GM19463 (cell line): ENCODE data around the gene IGFBP5.

ENCODE experiments used
- ATAC-seq: cut with Tn5 transposase; IDR thresholded peaks from one replicate; pipeline ENCODE4 v1.9.1; 2021; ENCODE audit warnings: mild to moderate bottlenecking, moderate library complexity; ENCODE audit not compliant: unreplicated experiment

The IGFBP5 gene, protein sequence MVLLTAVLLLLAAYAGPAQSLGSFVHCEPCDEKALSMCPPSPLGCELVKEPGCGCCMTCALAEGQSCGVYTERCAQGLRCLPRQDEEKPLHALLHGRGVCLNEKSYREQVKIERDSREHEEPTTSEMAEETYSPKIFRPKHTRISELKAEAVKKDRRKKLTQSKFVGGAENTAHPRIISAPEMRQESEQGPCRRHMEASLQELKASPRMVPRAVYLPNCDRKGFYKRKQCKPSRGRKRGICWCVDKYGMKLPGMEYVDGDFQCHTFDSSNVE

DNA sequence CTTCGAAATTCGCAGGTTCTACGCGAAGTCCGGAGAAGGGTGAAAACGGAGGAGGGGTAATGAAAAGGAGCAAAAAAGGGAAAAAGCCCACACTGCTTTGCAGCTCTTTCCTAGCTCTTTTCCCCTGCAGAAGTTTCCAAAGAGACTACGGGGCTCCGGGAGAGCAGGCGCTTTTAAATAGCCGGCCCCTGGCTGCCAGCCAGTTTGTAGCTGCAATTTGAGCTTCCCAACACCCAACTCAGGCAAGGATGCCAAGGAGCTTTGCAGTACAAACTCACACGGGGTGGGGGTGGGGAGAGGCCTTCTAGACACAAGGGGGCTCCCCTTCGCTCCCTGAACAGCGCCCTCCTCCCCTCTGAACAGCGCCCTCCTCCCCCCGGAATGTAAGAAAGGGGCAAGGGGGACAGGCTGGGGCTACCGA, at the start of gene IGFBP5:
Gene IGFBP5, minus strand, starts transcription at position 149 of the 421 bp plus-strand sequence. CDS start 774 bp downstream, outside the sequence.
- ATAC-seq = no peak

DNA sequence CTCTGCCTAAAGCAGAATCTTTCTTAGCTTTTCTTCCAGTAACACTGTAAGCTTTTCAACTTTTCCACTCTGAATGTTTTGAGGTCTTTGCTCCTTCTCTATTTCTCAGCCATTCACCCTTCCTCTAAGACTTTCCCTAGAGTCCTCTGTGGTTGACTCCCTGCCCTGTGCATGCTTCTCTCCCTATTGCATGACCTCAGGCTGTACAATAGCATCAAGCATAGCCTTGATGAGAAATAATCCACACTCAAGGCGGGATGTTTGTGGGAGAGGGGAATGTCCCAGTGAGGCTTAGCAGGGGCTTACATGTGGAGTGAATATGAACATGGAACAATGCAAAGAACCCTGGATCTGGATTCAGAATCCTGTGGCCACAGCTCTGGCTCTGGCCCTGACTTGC, 48.4 kb upstream of the IGFBP5 start:
- ATAC-seq = no peak

DNA sequence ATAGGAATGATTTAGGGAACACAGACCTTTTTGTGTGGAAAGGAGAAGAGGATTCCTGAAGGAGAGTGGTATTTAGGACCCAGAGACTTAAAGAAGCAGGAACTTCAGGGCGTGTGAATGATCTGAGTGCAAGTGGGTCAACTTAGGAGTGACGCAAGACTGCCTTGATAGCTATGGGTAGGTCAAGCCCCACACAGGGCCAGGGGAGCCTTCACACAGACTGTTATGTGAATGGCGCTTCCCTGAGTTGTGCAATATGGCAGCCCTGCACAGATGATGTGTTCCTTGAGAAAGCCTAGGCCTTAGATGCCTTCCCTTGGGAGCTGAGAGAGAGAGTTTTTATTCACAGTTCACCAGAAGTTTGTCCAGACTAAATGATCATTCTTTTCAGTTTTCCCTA, 47.1 kb upstream of the IGFBP5 start:
- no peak for ATAC-seq

DNA sequence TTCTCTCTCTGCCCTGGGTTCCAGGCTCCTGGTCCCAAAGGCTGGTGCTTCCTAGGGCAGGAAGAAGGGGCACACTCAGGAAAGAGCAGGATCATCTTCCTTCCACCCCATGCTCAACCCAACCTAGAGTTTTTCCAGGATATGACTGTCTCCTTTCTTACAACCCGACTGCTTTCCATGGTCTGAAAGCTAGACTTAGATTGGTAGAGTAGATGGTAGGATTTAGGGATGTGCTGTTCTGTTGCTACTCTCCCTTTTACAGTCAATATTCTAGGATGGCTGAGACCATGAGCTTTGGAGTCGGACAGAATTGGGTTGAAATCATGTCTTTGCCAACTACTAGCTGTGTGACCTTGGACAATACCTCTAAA, 45.9 kb upstream of the IGFBP5 start:
- ATAC-seq = no peak

DNA sequence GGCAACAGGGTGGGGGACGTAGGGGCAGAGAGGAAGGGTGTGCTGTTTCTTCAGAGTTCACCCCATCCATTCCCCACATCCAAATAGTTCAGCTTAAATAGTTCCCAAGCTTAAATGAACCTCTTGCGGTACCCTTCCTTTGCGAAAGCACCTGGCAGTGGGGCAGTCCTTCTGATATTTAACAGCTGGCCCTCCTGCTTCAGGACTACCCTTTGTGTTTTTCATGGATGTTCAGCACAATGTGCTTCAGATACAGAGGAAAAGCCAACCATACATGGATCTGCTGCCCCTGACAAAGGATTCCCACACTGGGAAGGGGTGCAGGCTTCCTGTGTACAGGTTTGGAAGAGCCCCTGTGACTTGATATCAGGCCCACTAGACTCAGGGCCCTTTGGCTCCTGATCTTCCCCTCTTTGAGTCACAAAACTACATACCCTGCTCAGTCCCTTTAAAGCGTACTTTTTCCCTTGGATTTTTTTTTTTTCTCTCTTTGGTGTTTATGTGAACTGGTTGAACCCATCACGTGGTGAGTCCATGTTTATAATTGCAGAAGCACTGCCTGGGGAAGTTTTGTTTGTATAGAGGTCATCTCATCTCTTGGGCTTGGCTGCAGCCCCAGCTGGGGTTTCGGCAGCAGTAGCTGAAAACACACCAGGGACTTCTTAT, 45.3 kb upstream of the IGFBP5 start:
- ATAC-seq = no peak

DNA sequence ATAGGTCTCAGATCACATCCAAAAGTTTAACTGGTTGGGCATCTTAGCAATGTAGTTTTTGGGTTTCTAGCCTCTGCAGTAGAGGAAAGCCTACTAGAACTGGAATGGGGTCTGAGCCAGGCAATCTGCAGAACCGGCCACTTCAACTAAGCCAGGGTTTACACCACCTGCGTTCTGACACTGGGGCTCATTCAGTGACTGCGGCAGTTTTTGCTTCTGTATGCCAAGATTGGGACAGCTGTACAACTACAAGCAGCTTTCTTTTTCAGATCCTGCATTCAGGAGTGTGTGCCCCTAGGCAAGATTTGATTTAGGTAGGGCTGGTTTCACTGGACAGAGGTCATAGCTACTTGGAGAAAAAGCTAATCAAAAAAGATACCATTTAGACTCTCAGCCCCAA, 43.7 kb upstream of the IGFBP5 start:
- no peak for ATAC-seq

DNA sequence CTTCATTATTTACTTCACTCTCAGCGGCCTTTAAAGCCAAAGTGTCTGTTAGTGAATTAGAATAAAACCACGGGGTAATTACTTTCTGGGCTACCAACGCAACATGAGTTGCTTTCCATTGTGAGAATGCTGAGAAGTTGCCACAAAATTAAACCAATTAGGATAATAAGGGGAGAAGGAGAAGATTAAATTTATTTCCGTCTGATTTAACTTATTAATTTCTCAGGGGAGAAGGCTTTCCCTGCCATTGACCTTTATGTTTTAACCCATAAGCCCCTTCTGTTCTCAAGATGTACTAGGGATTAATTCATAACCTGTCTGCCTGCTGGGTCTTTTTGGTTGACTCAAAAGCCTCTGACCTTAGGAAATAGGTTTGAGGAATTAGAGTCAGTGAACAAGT, 42.3 kb upstream of the IGFBP5 start:
- no peak for ATAC-seq

DNA sequence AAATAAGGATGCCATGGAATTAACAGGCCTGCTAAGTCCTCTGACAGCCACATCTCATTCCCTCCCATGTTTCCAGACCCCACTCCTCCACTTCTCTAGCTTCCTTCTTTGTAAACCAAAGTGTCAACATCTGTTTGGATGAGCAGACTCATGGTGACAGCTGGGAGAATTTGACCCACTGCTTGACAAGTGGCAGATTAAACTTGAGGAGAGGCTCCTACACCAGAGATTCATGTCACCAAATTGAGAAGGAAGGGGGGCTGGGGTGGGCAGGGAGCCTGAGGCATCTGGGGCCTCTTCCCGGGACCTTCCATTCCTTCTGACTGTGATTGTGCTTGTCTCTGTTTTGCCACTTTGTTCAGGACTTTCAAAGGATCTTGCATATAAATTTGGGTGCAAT, 41.0 kb upstream of the IGFBP5 start:
- no peak for ATAC-seq

DNA sequence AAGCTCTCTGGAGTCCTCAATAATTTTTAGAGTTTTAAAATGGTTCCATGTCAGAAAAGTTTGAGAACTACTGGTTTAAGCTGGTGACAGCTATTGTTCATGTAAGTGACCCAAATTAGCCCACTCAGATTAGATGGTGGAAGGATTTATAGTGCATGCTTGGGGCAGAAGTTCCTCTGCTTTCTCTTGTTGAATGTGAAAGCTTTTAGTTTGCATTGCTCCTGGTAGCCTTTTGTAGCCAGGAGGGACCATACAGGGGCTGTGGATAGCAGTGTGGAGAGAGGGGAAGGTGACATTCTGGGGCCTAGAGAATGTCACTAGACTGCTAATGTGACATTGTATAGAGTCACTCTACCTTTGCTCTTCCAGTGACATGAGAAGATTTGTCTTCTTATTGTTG, 40.3 kb upstream of the IGFBP5 start:
- ATAC-seq = no peak

DNA sequence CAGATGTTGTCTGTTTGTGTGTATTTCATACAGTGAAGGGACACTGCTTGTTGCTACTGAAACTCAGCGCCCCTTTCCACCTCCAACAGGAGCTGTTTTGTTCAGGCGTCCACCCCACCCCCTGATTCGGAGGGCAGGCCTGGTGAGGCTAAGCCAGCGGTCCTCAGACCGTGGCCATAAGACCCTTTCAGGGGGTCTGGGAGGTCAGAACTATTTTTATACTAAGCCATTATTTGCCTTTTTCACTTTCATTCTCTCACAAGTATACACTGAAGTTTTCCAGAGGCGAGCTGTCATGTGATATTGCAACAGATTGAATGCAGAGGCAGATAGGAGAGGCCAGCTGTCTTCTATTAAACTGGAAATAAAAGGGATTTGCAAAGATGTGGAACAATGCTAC, 39.7 kb upstream of the IGFBP5 start:
- ATAC-seq = no peak

DNA sequence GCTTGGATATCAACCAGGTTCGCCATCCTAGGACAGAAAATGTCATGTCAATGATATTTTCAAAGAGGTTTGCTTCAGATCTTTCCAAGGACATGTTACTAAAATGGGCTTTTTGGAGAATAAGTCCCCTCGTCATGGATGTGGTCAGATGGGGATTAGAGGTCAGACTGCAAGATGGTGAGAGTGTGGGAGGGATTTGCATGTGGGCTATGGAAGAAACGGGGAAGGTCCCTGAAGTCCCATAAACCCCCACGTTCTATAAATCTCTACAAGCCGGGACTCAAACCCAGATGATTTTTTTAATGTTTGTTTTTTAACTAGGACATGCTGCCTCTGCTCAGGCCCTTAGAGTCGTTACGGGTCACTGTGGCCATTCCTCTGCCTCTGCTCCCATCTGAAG, 37.7 kb upstream of the IGFBP5 start:
- no peak for ATAC-seq

DNA sequence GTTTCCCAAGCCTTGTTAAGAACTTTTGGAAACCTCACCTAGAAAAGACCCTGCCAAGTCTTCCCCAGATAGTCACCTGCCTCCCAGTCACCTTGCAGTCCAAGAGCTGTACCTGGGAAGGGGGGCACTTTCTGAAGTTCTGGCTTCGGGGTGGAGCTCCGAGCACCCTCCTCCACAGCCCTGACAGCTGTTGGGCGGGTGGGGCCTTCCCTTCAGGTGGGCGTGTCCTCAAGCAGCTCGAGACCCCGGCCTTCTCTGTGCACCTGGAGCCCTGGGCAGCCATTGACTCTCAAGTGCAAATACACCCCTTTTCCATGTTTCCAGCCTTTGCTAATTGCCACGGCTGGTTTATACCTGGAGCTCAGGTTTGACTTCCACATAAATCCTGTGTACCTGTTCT, 37.0 kb upstream of the IGFBP5 start:
- no peak for ATAC-seq

DNA sequence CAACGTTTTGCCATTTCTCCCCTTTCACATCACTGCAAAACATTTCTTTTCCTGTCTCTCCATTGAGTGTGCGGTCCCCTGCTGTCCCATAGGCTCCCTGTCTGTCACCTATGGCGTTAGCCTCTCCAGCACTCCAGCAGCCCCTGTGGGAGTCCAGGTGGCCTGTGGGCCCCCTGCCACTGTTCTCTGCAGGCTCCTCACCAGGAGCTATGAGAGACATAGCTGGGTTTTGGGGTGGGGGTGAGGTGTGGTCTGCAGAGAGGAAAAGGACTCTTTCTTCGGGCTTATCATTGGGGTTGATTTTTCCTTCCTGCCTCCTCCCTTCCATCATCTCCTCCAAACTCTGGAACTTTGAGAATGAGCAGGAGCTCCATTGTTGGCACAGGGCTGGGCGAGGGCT, 36.1 kb upstream of the IGFBP5 start:
- no peak for ATAC-seq

DNA sequence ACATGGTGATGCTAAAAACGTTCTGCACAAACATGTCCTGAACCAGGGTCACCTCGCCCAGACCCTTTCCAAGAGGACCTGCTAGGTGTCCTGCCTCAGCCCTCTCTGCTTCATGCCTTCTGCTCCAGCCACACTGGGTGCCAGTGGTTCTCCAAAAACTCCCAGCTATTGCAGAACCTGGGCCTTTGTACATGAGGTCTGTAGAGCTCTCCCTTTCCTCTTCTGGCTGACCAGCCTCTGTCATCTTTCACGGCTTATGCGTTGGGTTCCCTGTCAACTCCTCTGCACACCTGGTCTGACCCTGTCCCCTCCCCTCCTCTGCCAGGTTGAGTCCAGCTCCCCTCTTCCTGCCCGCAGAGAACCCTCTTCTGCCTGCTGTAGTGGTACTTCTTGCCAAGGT, 35.5 kb upstream of the IGFBP5 start:
- no peak for ATAC-seq

DNA sequence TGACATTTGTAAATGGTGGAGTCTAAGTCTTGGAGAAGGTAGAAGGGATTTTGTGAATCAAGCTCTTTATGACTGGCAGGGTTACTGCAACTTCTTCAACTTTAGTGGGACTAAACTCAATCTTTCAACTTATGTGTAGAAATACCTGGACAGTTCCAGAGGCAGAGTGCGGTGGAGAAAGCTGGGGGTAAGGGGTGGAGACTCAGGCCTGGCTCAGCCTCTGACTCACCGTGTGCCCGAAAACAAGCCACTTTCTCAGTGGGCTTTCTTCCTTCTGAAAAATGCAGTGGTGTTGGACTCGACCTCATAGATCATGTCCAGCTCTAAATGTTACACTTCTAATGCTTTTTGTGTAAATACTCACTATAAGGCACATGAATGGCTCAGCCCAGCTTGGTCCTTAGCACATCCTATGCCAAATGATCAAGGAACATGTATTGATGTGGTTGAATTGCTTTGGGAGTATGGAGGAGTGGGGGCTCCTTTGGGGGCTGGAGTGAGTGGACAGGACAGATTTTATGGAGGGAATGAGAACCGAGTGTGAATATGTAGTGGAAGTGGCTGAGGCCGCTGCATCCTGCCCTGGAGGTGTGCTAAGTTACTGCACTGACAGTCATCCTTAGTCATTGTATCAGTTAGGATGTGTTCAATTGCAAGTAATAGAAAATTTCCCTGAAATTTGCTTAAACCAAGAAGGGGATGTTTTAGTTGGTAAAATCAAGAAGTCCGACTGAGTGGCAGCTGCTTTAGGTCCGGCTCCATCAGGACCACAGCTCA, 32.2 kb upstream of the IGFBP5 start:
- no peak for ATAC-seq

DNA sequence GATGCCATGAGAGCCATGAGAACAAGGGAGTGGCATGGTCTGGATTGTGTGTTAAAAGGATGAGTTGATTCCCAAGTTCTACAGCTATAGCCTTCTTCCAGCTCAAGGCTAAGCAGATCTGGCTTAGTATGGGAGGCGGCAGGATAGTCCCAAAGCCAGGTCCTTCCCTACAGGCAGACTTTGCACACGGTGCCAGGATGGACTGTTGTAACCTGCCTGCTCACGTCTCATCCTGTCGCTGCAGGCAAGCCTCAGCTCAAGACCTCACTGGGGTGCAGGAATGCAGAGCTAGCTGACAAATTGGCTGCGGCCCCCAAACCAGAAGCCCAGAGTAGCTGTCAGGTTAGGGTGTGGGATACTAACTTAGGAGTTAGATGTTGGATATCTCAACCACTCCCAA, 28.8 kb upstream of the IGFBP5 start:
- no peak for ATAC-seq

DNA sequence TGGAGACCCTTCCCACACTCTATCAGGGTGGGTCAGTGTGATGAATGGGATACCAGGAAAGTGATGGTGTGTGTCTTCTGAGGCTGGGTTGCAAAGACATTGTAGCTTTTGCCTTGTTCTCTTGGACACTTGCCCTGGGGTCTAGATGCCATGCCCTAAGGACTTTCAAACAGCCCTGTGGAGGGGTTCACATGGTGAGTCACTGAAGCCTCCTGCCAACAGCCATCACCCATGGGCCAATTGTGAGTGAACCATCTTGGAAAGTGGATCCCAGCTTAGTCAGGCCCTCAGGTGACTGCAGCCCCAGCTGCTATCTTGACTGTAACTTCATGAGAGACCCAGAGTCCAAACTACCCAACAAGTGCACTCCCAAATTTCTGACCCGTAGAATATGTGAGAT, 25.8 kb upstream of the IGFBP5 start:
- ATAC-seq = no peak

DNA sequence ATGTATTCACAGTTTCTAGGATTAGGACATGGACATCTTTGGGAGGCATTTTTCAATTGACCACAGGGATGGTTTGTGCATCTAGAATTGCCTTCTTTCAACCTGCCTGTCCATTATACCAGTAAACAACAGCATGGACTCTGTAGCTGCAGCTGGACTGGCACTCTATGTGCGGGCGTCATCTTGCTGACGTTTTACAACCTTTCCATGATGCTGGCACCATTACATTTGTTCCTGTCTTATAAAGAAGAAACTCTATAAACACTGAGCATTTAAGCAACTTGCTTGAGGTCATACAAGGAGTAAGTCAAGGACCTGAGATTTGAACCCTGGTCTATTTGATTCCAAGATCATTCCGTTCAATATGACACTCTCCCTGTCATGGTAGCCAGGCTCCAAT, 25.4 kb upstream of the IGFBP5 start:
- ATAC-seq = no peak

DNA sequence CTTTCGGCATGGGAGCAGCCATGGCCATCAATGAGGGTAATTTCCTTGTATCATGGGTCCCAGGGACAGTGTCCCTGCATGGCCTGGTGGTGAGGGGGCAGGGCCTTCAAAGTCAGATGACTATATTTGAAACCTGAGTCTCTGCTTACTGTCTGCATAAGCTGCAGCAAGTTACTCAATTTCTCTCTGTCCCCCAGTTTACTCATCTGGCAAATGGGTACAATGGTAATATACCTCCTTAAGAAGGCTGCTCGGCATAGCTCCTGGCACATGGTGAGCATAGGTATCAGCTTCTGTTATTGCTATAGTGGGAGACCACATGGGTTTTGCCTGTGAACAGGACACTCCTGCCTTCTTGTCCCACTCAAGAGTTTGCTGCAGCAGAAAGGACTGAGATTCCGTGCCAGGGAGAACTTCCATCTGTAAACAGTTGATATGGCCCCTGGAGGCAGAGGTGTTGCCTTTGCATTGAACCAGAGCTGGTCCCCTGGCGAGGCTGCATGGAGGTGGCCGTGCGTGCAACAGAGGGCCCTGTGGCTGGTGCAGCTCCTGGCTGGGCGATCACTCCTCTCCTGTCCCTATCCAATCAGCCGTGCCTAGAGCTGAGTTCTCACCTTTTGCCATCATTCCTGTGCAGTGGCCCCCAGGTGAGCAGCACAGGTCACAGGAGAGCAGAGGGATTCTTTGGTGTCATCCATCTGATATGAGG, 22.7 kb upstream of the IGFBP5 start:
- no peak for ATAC-seq

DNA sequence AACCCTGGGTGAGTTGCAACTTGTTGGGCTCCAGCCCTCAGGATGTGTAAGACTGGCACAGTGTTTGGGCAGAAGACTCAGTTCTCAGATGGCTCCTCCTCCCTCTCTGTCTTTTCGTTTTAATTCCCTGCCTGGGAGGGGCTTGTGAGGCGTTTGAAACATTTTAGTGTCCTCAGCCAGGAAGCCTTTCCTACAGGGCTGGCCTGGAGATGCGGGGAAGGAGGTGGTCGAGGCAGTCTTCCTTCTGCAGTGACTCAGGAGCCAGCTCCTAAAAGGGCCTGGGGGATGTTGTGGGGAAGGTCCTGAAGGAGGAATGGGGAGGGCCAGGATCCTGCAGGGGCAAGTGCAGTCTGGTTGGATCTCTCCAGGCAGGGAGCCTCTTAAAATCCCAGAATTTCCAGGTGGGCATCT, 22.1 kb upstream of the IGFBP5 start:
- ATAC-seq = no peak

DNA sequence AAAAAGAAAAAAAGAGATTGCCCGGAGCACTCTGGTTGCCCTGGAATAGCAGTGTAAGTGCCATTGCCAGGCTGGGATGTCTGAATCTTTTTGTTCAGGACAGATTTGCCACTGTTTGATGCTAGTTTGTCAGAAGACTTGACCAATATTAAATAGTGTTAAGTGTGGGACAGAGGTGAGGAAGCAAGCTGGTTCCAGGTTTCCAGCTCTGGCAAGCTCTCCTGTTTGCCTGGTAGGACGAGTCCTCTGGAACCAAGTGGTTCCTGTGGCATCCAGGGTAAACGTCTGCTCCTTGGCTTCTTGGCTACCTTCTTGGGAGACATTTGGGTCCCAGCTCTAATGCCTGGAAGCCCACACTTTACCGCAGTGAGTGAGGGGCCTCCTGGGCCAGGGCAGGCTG, 20.8 kb upstream of the IGFBP5 start:
- no peak for ATAC-seq
